ENCODE data around the gene DLG5.

- TF ChIP-seq CTCF (IDR thresholded peaks at IDR 0.05) (no peak), POLR2A (IDR thresholded peaks at IDR 0.05) (no peak)
Observed at GRCh38 chr10:77833225-77833624, 93.3 kb downstream of the DLG5 start.
